Neural cell (in vitro differentiated cells): ENCODE measurements around the gene FGF4.

Source experiments
- CTCF ChIP-seq: fragments of 450-650 bp; IDR thresholded peaks from 2 replicates; pipeline ENCODE4 v1.5.1; 2014; ENCODE audit warnings: antibody characterized with exemption, mild to moderate bottlenecking, moderate library complexity; ENCODE audit not compliant: poor library complexity, severe bottlenecking
- EP300 ChIP-seq: fragments of 450-650 bp; conservative IDR thresholded peaks from 2 replicates; pipeline ENCODE4 v1.6.1; 2014; ENCODE audit warnings: antibody characterized with exemption, mild to moderate bottlenecking, moderate library complexity; ENCODE audit not compliant: poor library complexity, severe bottlenecking
- EZH2 ChIP-seq: fragments of 200-600, 300-800 bp; shearing (Covaris generic), sonication (generic); IDR thresholded peaks from 2 replicates; pipeline ENCODE4 v1.6.1; 2014; ENCODE audit warnings: antibody characterized with exemption, low read length, borderline replicate concordance, mild to moderate bottlenecking; ENCODE audit not compliant: insufficient read depth, poor library complexity, severe bottlenecking
- POLR2AphosphoS5 ChIP-seq: IDR thresholded peaks from 2 replicates; pipeline ENCODE4 v1.6.1; 2012
- SMC3 ChIP-seq: fragments of 450-650 bp; conservative IDR thresholded peaks from 2 replicates; pipeline ENCODE4 v1.6.1; 2014; ENCODE audit warnings: antibody characterized with exemption, mild to moderate bottlenecking, moderate library complexity; ENCODE audit not compliant: poor library complexity

- TF ChIP-seq CTCF = no peak
- no peak for TF ChIP-seq EZH2
- no peak for TF ChIP-seq EP300
- TF ChIP-seq SMC3 = no peak
- no peak for TF ChIP-seq POLR2AphosphoS5
These were observed 24.9 kb downstream of the FGF4 start for GRCh38 chr11:69750108-69750850.
